GM18873 (cell line): ENCODE results near the gene UACA.

Experiments
- ATAC-seq: cut with Tn5 transposase; IDR thresholded peaks from one replicate; pipeline ENCODE4 v1.9.1; 2021; ENCODE audit warnings: mild to moderate bottlenecking, moderate library complexity, moderate number of reproducible peaks; ENCODE audit not compliant: unreplicated experiment, low FRiP score

Gene UACA

DNA sequence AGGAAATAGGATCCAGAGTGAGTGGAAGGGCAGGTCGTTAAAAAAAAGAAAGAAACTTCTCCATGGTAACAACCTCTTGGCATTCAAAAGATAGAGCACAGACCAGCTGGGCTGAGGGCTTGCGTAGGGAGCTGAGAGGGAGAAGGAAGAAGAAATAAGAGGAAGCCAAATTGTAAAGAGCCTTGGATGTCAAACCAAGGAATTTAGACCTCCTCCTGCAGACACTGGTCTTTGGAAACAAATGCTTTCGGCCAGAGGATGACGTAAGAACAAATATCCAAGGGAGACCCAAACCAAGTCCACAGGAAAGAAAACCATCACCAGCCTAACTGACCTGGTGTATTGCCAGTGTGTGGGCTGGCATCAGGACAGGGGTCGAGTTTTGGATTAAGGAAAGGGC, 155.2 kb downstream of the UACA start:
- no peak for ATAC-seq

DNA sequence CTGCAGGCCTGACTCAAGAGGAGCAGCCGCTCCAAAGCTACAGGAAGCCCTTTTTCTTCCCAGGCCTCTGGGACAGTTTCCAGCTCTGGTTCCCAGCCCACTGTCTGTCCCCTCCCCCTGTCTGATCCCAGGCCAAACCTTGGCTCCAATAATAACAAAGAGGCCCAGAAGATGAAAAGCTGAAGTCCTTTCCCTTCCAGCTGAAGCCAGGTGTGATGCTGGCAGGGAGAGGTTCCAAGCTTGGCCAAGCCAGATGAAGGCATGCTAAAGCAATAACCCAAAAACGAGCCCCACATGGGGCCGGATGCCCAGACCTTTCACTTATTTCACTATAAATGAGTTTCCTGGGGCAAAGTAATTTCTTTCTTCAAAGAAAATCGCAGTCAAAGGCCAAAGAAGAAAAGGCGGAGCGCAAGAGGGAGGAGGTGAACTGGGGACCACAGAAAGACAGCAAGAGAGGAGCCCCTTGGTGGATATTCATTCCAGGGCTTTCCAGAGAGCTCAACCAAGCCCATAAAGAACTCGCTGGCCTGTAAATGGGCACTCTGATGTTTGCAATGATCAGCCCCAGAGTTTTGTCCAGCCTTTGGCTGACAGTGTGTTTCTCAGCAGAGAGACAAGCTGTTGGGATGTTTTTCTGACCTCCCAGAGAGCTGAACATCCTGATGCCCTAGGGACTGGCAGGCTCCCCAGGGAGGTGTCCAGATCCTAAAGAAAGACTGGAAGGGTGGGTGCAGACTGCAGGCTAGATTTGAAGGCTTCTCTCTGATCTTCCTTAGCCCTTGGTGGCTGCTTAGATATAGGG, 157.6 kb downstream of the UACA start:
- no peak for ATAC-seq

DNA sequence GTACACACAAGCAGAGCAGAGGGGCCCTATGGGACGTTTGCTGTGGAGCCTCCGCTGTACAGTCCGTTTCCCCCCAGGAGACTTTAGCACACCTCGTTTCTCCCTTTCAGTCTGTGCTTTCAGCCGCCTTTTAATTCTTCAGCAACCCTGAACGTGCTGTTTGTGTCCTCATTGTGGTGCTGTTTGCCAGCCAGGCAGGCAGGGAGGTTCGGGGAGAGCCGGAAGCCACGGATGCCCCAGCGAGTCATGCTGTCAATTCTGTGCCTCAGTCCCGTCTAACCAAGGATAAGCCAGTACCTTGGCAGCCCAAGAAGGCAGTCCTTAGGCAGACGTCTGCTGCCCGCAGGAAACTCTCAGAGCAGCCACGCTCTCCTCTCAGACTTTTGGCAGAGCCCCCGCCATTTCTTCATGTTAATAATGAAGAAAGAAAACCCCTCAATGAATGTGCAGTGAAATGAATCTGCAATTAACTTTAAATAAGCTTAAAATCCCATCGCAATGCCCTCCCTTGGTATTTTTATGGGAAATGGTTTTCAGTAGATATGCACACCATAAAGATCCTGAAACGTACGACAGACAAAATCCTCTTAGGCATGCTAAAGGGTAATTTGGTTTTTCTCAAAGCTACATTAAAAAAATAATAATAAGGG, 158.6 kb downstream of the UACA start:
- no peak for ATAC-seq
